NCI-H2196 (cell line): ENCODE data around the gene CRTC1.
"Not testable (repeated sequence)": the region's sequence is repeated elsewhere in the genome, so short reads cannot be mapped to it uniquely, and the experiment has no call there.

Experiments used
- DNase-seq: peaks from one replicate; lab custom pipeline; 2025; ENCODE audit not compliant: unreplicated experiment; lab: John Stamatoyannopoulos, UW

Gene CRTC1

DNA sequence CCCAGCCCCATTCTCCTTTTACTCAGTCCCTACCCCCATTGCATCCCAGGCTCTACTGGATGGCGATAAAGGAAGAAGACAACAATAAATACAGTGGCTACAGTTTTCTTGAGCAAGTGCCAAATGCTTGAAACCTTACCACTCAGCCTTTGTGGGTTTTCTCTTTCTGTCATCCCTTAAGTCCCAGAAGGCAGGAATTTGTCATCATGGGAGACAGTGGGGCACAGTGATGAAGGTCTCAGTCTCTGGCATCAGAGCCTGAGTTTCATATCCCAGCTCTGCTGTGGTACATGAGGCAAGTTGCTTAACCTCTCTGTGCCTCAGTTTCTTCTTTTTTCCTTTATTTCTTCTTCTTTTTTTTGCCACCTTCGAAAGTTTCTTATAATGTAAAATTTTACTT lies 112.8 kb downstream of the CRTC1 start:
- DNase-seq = peak; percentile 13

DNA sequence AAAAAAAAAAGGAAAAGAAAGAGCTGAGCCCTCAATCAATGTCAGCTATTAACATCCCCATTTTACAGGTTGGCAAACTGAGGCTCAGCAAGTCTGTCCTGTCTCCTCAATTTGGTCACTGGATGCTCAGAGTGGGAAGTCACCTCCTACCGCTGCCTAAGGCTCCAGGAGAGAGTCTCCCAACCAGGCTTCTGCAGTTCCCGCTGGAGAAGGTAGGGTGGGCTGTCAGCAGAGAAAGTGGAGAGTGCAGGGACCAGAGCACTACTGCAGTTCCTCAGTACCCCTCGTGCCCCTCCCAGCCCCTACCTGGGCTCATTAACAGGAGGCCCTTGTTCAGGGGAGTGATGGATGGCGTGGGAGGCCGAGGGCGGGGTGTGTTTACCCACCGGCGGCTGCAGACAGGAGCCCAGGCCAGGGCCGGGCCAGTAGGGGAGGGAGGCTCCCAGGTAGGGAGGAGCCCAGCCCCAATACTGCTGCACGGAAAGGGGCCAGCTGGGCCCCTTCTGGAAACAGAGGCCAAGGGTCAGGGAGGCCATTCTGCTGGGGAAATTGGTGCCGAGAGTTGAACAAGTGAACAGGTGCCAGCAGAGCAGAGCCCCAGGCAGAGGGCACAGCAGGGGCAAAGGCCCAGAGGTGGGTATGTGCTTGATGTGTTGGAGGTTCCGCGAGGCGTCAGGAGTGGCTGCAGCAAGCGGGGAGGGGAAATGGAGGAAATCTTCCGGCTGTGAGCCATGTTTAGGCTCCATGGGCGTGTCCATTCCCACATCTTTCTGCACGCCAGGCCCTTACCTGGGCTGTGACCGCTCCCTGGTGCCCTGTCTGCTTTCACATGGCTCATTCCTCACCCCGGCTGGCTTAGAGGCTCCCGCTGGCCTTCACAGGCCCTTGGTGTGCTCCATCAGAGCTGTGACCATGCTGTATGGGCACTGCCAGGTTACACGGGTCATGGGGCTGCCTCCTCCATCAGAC lies 115.2 kb downstream of the CRTC1 start:
- DNase-seq = no peak

DNA sequence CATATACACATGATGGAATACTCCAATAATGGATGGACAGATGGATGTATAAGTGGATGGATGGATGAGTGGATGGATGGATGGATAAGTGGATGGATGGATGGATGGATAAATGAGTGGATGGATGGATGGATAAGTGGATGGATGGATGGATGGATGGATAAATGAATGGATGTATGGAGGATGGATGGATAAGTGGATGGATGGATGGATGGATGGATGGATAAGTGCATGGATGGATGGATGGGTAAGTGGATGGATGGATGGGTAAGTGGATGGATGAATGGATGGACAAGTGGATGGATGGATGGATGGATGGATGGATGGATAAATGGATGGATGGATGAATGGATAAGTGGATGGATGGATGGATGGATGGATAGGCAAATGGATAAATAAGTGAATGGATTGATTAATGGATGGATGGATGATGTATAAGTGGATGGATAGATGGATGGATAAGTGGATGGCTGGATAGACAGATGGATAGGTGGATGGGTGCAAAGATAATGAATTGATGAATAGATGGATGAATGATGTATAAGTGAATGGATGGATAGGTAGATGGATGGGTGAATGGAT lies 116.0 kb downstream of the CRTC1 start:
- no peak for DNase-seq

DNA sequence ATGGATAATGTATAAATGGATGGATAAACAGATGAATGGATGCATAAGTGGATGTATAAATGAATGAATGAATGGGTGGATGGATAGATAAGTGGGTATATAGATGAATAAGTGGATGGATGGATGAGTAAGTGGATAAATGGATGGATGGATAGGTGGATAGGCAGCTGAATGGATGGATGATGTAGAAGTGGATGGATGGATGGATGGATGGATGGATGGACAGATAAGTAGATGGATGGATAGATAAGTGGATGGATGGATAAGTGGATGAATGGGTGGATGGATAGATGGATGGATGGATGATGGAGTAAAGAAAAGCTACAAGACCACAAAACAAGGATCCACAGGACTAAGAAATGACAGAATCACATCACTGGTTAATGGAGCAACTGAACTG lies 116.6 kb downstream of the CRTC1 start:
- DNase-seq = no peak

DNA sequence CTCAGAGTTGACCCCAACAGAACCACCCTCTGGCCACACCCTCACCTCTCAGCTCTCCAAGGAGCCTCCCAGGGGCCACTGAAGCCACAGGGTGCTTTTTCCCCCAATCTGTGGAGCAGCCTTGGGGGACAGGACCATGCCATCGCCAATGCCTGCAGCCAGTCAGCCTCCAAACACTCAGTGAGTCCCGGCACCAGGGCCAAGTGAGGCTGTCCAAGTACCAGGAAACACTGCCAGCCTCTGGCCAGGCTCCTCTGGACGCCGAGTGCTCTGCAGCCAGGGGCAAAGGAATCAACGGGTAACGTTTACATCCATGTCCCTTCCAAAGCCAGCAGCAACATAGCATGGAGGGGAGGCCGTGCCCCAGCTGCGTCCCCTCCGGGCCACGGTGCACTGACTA lies 117.2 kb downstream of the CRTC1 start:
- DNase-seq = no peak

DNA sequence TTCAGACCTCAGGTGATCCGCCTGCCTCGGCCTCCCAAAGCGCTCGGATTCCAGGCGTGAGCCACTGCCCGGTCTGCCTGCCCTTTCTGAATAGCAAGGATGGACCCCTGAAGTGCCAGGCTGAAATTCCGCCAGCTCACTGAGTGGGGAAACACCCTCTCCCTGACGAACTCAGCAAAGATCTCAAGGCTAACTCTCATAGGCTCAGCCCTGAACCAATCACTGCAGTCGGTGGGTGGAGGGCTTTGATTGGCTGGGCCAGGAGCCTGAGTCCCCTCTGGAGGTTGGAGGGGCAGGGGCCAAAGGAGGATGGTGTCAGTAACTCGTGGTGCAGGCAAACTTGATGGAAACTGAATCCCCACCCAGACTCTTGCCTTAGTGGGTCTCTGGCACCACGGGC lies 118.9 kb downstream of the CRTC1 start:
- no peak for DNase-seq

DNA sequence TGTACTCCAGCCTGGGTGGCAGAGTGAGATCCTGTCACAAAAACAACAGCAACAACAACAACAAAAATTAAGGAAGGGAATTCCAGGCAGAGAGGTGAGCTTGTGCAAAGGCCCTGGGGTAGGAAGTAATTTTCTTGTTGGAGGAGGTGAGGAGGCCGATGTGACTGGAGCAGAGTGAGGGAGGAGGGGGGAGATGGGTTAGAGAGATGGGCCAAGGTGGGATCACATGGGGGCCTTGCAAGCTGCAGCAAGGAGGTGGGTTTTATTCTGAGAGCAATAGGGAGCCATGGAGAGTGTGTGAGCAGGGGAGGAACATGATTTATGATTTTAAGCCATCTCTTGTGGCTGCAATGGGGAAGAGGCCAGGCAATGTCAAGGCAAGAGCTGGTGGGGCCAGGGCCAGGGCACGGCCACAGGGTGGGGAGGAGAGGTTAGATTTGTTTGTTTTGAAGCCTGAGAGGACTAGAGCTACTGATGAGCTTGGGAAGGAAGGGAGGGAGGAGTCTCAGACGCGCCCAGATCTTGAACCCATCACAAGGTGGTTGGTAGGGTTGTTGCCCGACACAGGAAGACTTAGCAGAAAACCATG lies 120.2 kb downstream of the CRTC1 start:
- DNase-seq = no peak

DNA sequence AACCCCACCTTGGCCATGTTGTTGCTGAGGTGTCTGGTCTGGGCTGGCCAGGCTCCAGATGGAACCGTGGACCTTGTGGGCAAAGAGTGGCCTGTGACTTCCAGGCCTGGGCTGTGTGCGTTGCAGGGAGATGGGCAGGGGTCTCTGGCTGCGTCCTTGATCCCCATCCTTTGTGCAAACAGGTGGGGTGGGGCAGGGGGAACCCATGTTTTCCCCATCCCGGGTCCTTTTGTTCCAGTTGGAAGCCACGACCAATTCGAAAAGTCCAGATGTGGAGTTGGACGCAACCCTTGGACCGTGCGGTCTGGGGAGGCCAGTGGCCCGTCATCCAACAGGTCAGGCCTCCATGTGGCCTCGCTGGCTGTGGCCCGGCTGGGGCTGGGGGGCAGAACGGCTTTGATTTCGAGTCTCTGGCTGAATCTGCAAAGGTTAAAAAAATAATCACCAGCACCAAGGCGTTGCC lies 120.7 kb downstream of the CRTC1 start:
- no peak for DNase-seq

DNA sequence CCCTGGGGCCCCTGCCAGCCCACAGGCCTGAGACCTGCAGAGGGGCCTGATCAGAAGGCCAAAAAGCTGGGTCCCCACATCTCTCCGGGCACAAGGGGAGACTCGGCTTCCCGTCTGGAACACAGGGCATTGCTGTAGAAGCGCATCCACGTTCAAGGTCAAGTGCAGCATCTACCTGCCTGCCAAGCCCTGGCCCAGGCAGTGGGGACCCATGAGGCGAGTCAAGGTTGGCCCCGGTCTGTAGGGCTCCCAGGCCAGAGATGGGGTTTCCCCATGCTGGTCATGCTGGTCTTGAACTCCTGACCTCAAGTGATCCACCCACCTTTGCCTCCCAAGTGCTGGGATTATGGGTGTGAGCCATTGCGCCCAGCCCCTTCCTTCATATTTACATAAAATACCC lies 121.2 kb downstream of the CRTC1 start:
- no peak for DNase-seq

DNA sequence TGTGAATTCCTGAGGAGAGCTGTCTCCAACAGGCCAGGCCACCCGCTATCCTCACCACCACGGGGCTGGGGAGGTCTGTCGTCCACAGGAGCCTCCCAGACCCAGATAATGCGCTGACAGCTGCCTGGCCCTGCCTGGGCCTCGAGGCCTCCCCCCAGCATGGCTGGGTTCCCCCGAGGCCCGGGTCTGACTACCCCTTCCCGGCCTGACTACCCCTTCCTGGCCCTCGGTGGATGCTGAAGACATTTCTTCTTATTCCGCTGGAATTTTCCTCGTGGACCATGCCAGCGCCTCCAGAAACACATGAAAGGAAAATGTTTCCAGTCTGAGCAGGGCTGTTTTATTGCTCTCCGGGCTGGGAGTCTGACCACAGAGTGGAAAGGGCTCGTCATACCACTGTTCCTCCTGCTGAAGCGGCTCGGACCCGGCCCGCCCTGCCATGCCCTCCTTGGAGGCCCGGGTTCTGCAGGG lies 124.4 kb downstream of the CRTC1 start:
- DNase-seq = no peak

DNA sequence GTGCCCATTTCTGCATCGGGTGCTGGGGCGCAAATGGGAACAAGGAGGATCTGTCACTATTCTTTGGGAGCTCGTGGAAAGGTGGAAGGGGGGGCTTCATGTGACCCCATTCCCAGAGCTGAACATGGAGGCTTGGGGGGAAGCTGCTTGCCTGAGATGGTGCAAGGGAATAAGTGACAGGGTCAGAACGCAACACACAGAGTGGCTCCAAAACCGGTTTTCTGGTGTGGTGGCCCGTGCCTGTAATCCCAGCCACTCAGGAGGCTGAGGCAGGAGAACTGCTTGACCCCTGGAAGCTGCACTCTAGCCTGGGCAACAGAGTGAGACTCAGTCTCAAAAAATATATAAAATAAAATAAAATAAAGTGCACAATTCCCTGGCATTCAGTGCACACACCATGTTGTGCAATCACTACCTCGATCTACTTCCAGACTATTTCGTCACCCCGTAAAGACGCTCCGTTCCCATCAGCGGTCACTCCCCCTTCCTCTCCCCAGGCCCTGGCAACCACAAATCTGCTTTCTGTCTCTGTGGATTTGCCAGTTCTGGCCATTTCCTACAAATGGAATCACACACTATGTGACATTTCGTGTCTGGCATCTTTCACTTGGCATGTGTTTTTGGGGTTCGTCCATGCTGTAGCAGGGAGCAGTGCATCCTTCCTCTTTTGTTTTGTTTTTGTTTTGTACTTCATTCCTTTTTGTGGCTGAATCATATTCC lies 125.8 kb downstream of the CRTC1 start:
- DNase-seq = no peak

DNA sequence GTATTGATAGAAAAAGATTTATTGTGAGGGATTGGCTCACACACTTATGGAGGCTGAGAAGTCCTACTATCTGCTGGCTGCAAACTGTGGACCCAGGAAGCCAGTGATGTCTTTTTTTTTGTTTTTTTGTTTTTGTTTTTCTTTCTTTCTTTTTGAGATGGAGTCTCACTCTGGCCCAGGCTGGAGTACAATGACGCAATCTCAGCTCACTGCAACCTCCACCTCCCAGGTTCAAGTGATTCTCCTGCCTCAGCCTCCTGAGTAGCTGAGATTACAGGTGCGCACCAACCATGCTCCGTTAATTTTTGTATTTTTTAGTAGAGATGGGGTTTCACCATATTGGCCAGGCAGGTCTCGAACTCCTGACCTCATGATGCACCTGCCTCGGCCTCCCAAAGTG lies 128.2 kb downstream of the CRTC1 start:
- not testable (repeated sequence) for DNase-seq

DNA sequence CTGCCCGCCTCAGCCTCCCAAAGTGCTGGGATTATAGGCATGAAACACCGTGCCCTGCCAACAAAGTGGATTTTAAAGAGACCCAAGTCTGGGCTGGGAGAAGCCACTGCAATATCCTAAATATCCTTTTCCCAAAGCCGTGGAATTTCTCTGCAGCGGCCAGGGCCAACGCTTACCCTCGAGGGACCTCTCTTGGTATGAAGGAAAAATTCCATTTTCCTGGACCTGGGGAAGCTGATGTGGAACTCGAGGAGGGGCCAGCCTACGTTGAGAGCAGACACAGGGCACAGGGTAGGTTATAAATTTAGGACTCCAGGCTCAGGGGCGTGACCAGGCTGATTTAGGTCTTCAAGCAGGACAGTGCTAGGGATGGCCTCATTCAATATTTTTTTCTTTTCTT lies 130.6 kb downstream of the CRTC1 start:
- DNase-seq = no peak

DNA sequence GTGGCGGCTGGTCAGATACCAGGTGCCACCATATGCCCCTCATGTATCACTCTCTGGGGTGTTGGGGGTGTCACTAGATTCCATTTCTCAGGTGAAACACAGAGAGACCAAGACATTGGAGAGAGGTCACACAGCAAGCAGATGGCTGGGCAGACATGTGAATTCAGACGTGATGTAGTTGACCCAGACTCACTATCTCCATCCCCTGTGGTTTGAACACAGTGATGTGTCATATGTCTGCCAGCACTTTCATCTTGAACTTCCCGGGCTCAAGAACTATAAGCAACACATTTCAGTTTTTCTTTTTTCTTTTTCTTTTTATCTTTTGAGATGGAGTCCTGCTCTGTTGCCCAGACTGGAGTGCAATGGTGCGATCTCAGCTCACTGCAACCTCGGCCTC lies 132.2 kb downstream of the CRTC1 start:
- no peak for DNase-seq

DNA sequence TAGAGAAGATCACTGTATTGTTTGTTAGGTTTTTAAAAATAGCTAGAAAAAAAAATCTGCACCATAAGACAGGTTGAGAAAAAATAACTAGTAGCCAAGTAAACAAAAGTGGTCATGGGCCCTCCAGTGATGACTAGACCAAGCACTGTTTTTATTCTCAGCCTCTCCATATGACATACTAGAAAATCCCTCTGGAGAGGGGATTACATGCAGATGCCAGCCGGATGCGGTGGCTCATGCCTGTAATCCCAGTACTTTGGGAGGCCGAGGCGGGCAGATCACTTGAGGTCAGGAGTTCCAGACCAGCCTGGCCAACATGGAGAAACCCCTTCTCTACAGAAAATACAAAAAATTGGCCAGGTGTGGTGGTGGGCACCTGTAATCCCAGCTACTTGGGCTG lies 133.2 kb downstream of the CRTC1 start:
- not testable (repeated sequence) for DNase-seq

DNA sequence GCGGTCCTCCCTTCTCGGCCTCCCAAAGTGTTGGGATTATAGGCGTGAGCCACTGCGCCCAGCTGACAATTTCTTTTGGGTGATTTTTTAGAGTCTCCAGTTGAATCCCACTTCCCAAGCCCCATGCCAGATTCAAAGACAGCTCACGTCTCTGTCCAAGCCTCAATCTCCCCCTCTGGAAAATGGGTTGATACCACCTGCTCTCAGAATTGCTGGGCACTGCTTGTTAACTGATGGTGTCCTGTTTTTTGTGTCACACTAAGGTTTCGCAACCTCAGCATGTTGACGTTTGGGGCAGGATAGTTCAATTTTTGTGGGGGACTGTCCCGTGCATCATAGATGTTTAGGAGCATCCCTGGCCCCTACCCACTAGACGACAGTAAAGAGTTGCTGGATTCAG lies 134.1 kb downstream of the CRTC1 start:
- DNase-seq = no peak

DNA sequence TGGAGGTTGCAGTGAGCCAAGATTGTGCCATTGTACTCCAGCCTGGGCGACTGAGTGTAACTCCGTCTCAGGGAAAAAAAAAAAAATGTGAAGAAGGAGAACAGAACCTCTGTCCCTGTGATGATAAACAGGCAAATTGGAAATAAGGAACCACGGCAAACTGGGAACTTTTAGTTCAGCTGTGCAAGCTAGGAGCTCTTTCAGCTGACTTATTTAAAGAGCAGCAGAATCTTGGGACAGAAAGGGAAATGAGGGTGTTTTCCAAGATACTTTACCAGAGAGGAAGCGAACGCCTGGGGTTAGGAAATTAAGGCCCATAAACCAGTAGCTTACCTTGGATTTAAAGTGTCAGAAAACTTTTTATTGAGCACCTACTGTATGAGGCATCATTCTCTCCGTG lies 145.3 kb downstream of the CRTC1 start:
- no peak for DNase-seq

DNA sequence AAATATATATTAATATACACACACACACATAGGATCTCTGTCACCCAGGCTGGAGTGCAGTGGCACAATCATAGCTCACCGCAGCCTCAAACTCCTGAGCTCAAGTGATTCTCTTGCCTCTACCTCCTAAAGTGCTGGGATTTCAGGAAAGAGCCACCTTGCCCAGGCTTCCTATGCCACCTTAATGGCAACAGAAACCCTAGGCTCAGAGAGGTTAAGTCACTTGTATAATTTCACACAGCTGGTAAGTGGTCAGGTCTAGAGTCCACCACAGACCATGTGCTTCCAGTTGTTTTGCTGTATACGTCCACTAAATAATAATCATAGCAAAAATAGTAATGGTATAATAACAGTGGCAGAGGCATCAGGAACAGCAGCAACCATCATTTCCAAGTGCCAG lies 147.0 kb downstream of the CRTC1 start:
- no peak for DNase-seq

DNA sequence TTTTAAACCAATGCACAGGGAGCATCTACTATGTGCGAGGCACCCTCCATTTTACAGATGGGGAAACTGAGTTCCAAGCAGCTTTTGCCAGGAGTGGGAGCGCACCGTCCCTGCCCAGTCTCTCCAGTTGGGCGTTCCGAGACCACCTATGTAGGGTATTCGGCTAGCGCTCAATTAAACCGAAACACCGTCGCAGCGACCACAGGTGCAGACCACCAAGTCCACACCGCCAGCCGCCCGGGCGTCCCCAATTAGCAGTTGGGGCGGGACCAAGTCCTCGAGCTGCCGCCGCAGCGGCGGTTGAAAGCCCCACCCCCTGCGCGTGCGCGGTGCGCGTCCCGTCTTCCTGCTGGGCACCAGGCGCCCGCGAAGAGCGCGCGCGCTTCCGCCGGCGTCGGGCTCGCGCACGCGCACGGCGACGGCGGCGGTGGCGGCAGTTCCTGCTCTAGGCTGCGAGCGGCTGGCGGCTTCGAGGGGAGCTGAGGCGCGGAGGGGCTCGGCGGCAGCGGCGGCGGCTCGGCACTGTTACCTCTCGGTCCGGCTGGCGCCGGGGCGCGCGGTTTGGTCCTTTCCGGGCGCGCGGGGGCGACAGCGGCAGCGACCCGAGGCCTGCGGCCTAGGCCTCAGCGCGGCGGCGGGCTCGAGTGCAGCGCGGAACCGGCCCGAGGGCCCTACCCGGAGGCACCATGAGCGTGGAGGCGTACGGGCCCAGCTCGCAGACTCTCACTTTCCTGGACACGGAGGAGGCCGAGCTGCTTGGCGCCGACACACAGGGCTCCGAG lies 148.2 kb downstream of the CRTC1 start, which contains the start of gene UPF1:
TSS of gene UPF1 (plus strand) at position 436 of the 782 bp plus-strand sequence. CDS start at position 687, 251 bp downstream.
- DNase-seq = peak; percentile 97
